ENCODE measurements around the gene EDN3. TPM values are rescaled to one million over a fixed set of nuclear protein-coding genes. Genes with fewer than 3 reads are reported as not detected.

Gene EDN3
- polyA plus RNA-seq, 2 donors, result 10.9 to 23.6 TPM

DNA sequence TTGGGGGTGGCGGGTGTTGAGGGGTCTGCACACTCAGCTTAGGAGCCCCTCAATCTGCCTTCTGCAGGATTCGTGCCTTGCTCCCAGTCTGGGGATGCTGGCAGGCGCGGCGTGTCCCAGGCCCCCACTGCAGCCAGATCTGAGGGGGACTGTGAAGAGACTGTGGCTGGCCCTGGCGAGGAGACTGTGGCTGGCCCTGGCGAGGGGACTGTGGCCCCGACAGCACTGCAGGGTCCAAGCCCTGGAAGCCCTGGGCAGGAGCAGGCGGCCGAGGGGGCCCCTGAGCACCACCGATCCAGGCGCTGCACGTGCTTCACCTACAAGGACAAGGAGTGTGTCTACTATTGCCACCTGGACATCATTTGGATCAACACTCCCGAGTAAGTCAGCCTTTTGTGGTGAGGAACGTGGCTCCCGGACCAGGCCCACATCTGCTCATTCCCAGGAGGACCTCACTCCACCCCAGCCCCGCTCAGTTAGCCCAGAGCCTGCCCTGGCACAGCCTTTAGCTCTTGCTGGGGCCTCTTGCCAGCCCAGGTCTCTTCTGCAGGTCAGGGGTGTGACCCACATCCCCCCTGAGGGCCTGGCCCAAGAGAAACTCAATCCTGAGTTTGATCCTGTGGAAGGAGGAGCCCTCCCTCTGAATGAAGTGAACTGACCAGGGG is 1.1 kb downstream of the EDN3 start:
- Histone ChIP-seq H3K36me3 (ENCODE audit: control insufficient read depth in 2 of 2, insufficient read depth in 2 of 2, low read length in 1 of 2) (peaks cover 0 to 6% of the 10 kb centered on the region in 2 donors), H3K4me3 (ENCODE audit: low read depth in 1 of 2, low read length in 2 of 2) (peak overlapping the region; percentile 38 to 57), H3K27me3 (ENCODE audit: control insufficient read depth in 1 of 2, insufficient read depth in 2 of 2, low read length in 2 of 2) (no peaks in the 10 kb centered on the region), H3K4me1 (ENCODE audit: control insufficient read depth in 2 of 2, insufficient read depth in 2 of 2, low read length in 1 of 2) (peaks cover 0 to 6% of the 10 kb centered on the region in 2 donors), H3K27ac (ENCODE audit: low read depth in 2 of 2, low read length in 1 of 2) (no peak overlapping the region), H3K9me3 (ENCODE audit: control insufficient read depth in 2 of 2, insufficient read depth in 1 of 2, low read depth in 1 of 2, low read length in 1 of 2) (no peaks in the 10 kb centered on the region)
- 60 to 64% methylated on average over 17 of the region's 17 CpGs for WGBS, 2 donors

DNA sequence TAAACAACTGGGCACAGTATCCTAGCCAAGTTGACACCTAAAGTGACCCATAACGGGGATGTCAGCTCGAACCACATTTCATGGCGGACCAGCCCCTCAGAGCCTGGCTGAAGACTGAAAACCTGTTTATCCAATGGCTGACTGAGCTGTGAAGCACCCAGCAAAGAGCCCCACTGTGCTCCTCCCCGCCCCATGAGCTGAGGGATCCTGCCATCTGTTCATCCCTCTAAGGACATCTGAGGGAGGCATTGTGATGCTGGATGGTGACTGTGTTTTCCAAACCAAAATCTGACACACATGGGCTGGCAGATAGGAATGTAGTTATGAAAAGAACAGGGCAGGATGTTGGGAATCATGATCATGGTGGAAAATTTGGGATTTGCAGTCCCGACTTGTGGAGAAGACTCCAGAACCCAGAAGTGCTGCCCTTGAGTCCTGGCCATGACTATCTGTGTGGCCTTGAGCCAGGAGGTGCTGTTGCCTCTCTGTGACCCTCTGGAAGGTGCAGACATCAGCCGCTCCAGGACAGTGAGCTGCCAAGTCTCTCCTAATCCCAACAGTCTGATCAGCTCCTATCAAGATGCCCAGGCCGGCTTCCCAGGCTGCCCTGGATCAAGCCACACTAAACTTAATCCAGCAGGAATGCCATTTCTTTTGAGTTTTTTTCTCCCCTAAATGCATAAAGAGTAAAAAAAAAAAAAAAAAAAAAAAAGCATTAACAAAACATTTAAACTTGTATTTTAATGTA is 5.7 kb downstream of the EDN3 start:
- 84 to 85% methylated on average over 7 of the region's 7 CpGs for WGBS, 2 donors
- Histone ChIP-seq H3K4me3 (ENCODE audit: low read depth in 1 of 2, low read length in 2 of 2) (no peak overlapping the region), H3K36me3 (ENCODE audit: control insufficient read depth in 2 of 2, insufficient read depth in 2 of 2, low read length in 1 of 2) (peaks cover 0 to 6% of the 10 kb centered on the region in 2 donors), H3K9me3 (ENCODE audit: control insufficient read depth in 2 of 2, insufficient read depth in 1 of 2, low read depth in 1 of 2, low read length in 1 of 2) (no peaks in the 10 kb centered on the region), H3K27me3 (ENCODE audit: control insufficient read depth in 1 of 2, insufficient read depth in 2 of 2, low read length in 2 of 2) (no peaks in the 10 kb centered on the region), H3K27ac (ENCODE audit: low read depth in 2 of 2, low read length in 1 of 2) (no peak overlapping the region), H3K4me1 (ENCODE audit: control insufficient read depth in 2 of 2, insufficient read depth in 2 of 2, low read length in 1 of 2) (peaks cover 0 to 9% of the 10 kb centered on the region in 2 donors)

- Histone ChIP-seq H3K36me3 (ENCODE audit: control insufficient read depth in 2 of 2, insufficient read depth in 2 of 2, low read length in 1 of 2) (peaks cover 0 to 6% of the 10 kb centered on the region in 2 donors), H3K9me3 (ENCODE audit: control insufficient read depth in 2 of 2, insufficient read depth in 1 of 2, low read depth in 1 of 2, low read length in 1 of 2) (no peaks in the 10 kb centered on the region), H3K4me1 (ENCODE audit: control insufficient read depth in 2 of 2, insufficient read depth in 2 of 2, low read length in 1 of 2) (peaks cover 0 to 9% of the 10 kb centered on the region in 2 donors), H3K27ac (ENCODE audit: low read depth in 2 of 2, low read length in 1 of 2) (peak overlapping the region in 1 of 2 donors; percentile 40), H3K27me3 (ENCODE audit: control insufficient read depth in 1 of 2, insufficient read depth in 2 of 2, low read length in 2 of 2) (no peaks in the 10 kb centered on the region), H3K4me3 (ENCODE audit: low read depth in 1 of 2, low read length in 2 of 2) (no peak overlapping the region)
- 63 to 65% methylated on average over 3 of the region's 3 CpGs for WGBS, 2 donors
Observed at GRCh38 chr20:59307270-59307669, 6.9 kb downstream of the EDN3 start.

GRCh38 chr20:59308493-59309201 is 8.2 kb downstream of the EDN3 start:
- H3K27me3 ChIP-seq (ENCODE audit: control insufficient read depth in 1 of 2, insufficient read depth in 2 of 2, low read length in 2 of 2), result no peaks in the 10 kb centered on the region
- H3K4me1 ChIP-seq (ENCODE audit: control insufficient read depth in 2 of 2, insufficient read depth in 2 of 2, low read length in 1 of 2), result peaks cover 0 to 9% of the 10 kb centered on the region in 2 donors

GRCh38 chr20:59309218-59309617 is 8.8 kb downstream of the EDN3 start:
- H3K36me3 ChIP-seq (ENCODE audit: control insufficient read depth in 2 of 2, insufficient read depth in 2 of 2, low read length in 1 of 2), result peaks cover 0 to 4% of the 10 kb centered on the region in 2 donors
- peaks cover 0 to 13% of the 10 kb centered on the region in 2 donors for H3K4me1 ChIP-seq (ENCODE audit: control insufficient read depth in 2 of 2, insufficient read depth in 2 of 2, low read length in 1 of 2)
- H3K27ac ChIP-seq (ENCODE audit: low read depth in 2 of 2, low read length in 1 of 2), result no peak overlapping the region
- no peaks in the 10 kb centered on the region for H3K27me3 ChIP-seq (ENCODE audit: control insufficient read depth in 1 of 2, insufficient read depth in 2 of 2, low read length in 2 of 2)
- 70 to 75% methylated on average over 3 of the region's 3 CpGs for WGBS, 2 donors
- H3K4me3 ChIP-seq (ENCODE audit: low read depth in 1 of 2, low read length in 2 of 2), result no peak overlapping the region
- no peaks in the 10 kb centered on the region for H3K9me3 ChIP-seq (ENCODE audit: control insufficient read depth in 2 of 2, insufficient read depth in 1 of 2, low read depth in 1 of 2, low read length in 1 of 2)

More at GRCh38 chr20:59308493-59309201, 8.2 kb downstream of the EDN3 start:
- H3K9me3 ChIP-seq (ENCODE audit: control insufficient read depth in 2 of 2, insufficient read depth in 1 of 2, low read depth in 1 of 2, low read length in 1 of 2), result no peaks in the 10 kb centered on the region
- 59 to 87% methylated on average over 10 of the region's 10 CpGs for WGBS, 2 donors
- H3K36me3 ChIP-seq (ENCODE audit: control insufficient read depth in 2 of 2, insufficient read depth in 2 of 2, low read length in 1 of 2), result peaks cover 0 to 6% of the 10 kb centered on the region in 2 donors
- H3K27ac ChIP-seq (ENCODE audit: low read depth in 2 of 2, low read length in 1 of 2), result no peak overlapping the region
- no peak overlapping the region for H3K4me3 ChIP-seq (ENCODE audit: low read depth in 1 of 2, low read length in 2 of 2)

DNA sequence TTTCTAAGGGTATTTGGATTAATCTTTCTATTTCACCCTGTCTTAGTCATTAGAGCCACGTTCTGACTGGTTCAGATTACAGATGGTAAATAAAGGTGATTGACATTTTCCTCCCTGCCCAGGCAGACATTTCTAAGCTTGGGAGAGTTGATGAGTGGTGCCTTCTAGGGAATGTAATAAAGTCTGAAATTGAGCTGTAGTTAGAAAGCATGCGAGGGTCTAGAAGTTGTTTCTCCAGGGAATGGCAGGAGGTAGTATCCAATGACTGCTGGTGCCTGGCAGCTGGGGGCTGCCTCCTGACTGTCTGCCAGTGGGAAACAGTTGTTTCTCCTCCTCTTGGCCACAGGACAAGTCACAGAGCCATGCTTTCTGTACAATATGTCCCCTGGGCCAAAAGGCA is 14.6 kb downstream of the EDN3 start:
- WGBS, 2 donors, result 28 to 32% methylated on average over 2 of the region's 2 CpGs
- no peaks in the 10 kb centered on the region for H3K27me3 ChIP-seq (ENCODE audit: control insufficient read depth in 1 of 2, insufficient read depth in 2 of 2, low read length in 2 of 2)
- peak overlapping the region; percentile 33 to 58 for H3K27ac ChIP-seq (ENCODE audit: low read depth in 2 of 2, low read length in 1 of 2)
- H3K9me3 ChIP-seq (ENCODE audit: control insufficient read depth in 2 of 2, insufficient read depth in 1 of 2, low read depth in 1 of 2, low read length in 1 of 2), result no peaks in the 10 kb centered on the region
- peaks cover 0 to 11% of the 10 kb centered on the region in 2 donors for H3K4me1 ChIP-seq (ENCODE audit: control insufficient read depth in 2 of 2, insufficient read depth in 2 of 2, low read length in 1 of 2)
- H3K36me3 ChIP-seq (ENCODE audit: control insufficient read depth in 2 of 2, insufficient read depth in 2 of 2, low read length in 1 of 2), result no peaks in the 10 kb centered on the region
- no peak overlapping the region for H3K4me3 ChIP-seq (ENCODE audit: low read depth in 1 of 2, low read length in 2 of 2)

- Histone ChIP-seq H3K27me3 (ENCODE audit: control insufficient read depth in 1 of 2, insufficient read depth in 2 of 2, low read length in 2 of 2) (no peaks in the 10 kb centered on the region), H3K36me3 (ENCODE audit: control insufficient read depth in 2 of 2, insufficient read depth in 2 of 2, low read length in 1 of 2) (peaks cover 0 to 4% of the 10 kb centered on the region in 2 donors), H3K4me3 (ENCODE audit: low read depth in 1 of 2, low read length in 2 of 2) (no peak overlapping the region), H3K4me1 (ENCODE audit: control insufficient read depth in 2 of 2, insufficient read depth in 2 of 2, low read length in 1 of 2) (peaks cover 0 to 11% of the 10 kb centered on the region in 2 donors), H3K9me3 (ENCODE audit: control insufficient read depth in 2 of 2, insufficient read depth in 1 of 2, low read depth in 1 of 2, low read length in 1 of 2) (no peaks in the 10 kb centered on the region), H3K27ac (ENCODE audit: low read depth in 2 of 2, low read length in 1 of 2) (no peak overlapping the region)
- WGBS, 2 donors, result 83 to 87% methylated on average over 13 of the region's 13 CpGs
Observed at GRCh38 chr20:59316911-59317731, 16.7 kb downstream of the EDN3 start.

DNA sequence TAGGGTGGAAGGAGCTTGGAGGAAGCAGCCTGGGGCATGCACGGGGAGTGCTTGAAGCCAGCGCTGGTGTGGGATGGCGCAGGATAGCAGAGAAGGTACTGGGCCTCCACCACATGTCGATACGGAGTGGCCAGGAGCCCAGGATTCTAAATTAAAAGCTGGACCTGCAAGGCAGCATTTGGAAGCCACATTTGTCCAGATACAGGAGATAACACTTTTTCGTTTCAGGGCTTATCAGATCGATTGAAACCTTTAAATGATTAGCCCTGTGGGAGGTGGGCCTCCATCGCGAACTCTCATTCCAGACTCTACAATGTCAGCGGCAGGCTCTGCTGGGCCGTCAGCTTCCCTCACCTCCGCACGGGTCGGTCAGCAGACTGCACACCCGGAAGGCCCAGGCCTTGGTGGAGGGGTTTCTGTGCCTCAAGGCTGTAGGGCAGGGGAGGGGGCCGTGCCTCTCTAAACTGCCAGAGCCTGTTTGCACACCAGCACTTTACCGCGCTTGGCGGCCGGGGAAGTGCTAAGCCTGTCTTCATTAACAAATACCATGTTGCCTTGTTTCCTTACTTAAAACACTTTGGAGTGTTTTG is 17.9 kb downstream of the EDN3 start:
- 90 to 94% methylated on average over 20 of the region's 20 CpGs for WGBS, 2 donors
- Histone ChIP-seq H3K36me3 (ENCODE audit: control insufficient read depth in 2 of 2, insufficient read depth in 2 of 2, low read length in 1 of 2) (peaks cover 0 to 4% of the 10 kb centered on the region in 2 donors), H3K27me3 (ENCODE audit: control insufficient read depth in 1 of 2, insufficient read depth in 2 of 2, low read length in 2 of 2) (no peaks in the 10 kb centered on the region), H3K4me3 (ENCODE audit: low read depth in 1 of 2, low read length in 2 of 2) (no peak overlapping the region), H3K27ac (ENCODE audit: low read depth in 2 of 2, low read length in 1 of 2) (no peak overlapping the region), H3K9me3 (ENCODE audit: control insufficient read depth in 2 of 2, insufficient read depth in 1 of 2, low read depth in 1 of 2, low read length in 1 of 2) (no peaks in the 10 kb centered on the region), H3K4me1 (ENCODE audit: control insufficient read depth in 2 of 2, insufficient read depth in 2 of 2, low read length in 1 of 2) (peaks cover 0 to 11% of the 10 kb centered on the region in 2 donors)
